Sigmoid colon (tissue), 7 donors: Measurements from ENCODE around the gene TFCP2L1. TPM values are rescaled to one million over a fixed set of nuclear protein-coding genes. Genes with fewer than 3 reads are reported as not detected.

Experiments
- DNase-seq: peaks from one replicate; pipeline ENCODE4 v3.0.0-alpha.2; 2019
- H3K27ac ChIP-seq, 4 donors: fragments of 200-600 bp; sonication (generic); one replicate each; pipeline ENCODE4 v1.5.1; 2016 to 2019; ENCODE audit warnings: mild to moderate bottlenecking in 1 of 4
- H3K27me3 ChIP-seq, 3 donors: fragments of 200-600 bp; sonication (generic); one replicate each; pipeline ENCODE4 v1.5.1; 2019; ENCODE audit warnings: mild to moderate bottlenecking in 1 of 3
- H3K36me3 ChIP-seq, 4 donors: fragments of 200-600 bp; sonication (generic); one replicate each; pipeline ENCODE4 v1.5.1; 2016 to 2019
- H3K4me1 ChIP-seq, 4 donors: fragments of 200-600 bp; sonication (generic); one replicate each; pipeline ENCODE4 v1.5.1; 2017 to 2019
- H3K4me3 ChIP-seq, 4 donors: fragments of 200-600 bp; sonication (generic); one replicate each; pipeline ENCODE4 v1.5.1; 2017 to 2019; ENCODE audit warnings: mild to moderate bottlenecking in 2 of 4, moderate library complexity in 1 of 4
- H3K9me3 ChIP-seq, 4 donors: fragments of 200-600 bp in 3 of 4; sonication (generic) in 3 of 4; one replicate each; pipeline versions ENCODE4 v1.5.1 to v1.6.1; 2013 to 2019
- EP300 ChIP-seq, 4 donors: sonication (generic); formaldehyde crosslinking; IDR thresholded peaks; one replicate each; pipeline ENCODE4 v1.6.1; 2017; ENCODE audit warnings: antibody characterized with exemption in 4 of 4
- POLR2A ChIP-seq, 2 donors: fragments of 450-650 bp; IDR thresholded peaks; one replicate each; pipeline ENCODE4 v1.6.1; 2016; ENCODE audit warnings: antibody characterized with exemption in 2 of 2, mild to moderate bottlenecking in 2 of 2, moderate library complexity in 2 of 2
- POLR2AphosphoS5 ChIP-seq, 4 donors: sonication (generic); formaldehyde crosslinking; IDR thresholded peaks; one replicate each; pipeline ENCODE4 v1.6.1; 2017; ENCODE audit warnings: antibody characterized with exemption in 4 of 4
- WGBS, 2 donors: extraction: QIAGEN DNeasy Blood & Tissue Kit; methylation state at CpG; one replicate each; pipeline ENCODE4 v1.1.7; 2013; 5-methylcytosine and 5-hydroxymethylcytosine counted together
- intact Hi-C: fragments of 100-400 bp; cut with DNase I; formaldehyde crosslinking; loops from one replicate; pipeline ENCODE4 v1.15.1; 2023
- polyA plus RNA-seq, 3 donors: library from polyadenylated mRNA; stranded (reverse); fragments of 200-250 nt; gene quantifications; one replicate each; pipeline ENCODE4 v1.2.3, GENCODE V29; 2013
- total RNA-seq, 4 donors: library from RNA; depleted of rRNA; stranded (reverse); fragments of >200 nt; gene quantifications; one replicate each; pipeline ENCODE4 v1.1.0, GENCODE V29; 2016
- TF ChIP-seq, protein P1 (sequence below), 4 experiments: fragments of 450-650 bp in 3 of 4; fragments of 200-600 bp in 1 of 4; IDR thresholded peaks; one replicate each; pipeline ENCODE4 v1.5.1; 2016 to 2019; ENCODE audit warnings: antibody characterized with exemption in 4 of 4, mild to moderate bottlenecking in 3 of 4, moderate library complexity in 2 of 4
- donor health status: healthy with polysubstance abuse.
- donor health status: Bipolar disorder and iron deficiency.
- donor health status: healthy.

Gene TFCP2L1
- total and polyA plus RNA-seq, 7 donors: 0.14 to 35.5 (median 0.55) TPM

DNA sequence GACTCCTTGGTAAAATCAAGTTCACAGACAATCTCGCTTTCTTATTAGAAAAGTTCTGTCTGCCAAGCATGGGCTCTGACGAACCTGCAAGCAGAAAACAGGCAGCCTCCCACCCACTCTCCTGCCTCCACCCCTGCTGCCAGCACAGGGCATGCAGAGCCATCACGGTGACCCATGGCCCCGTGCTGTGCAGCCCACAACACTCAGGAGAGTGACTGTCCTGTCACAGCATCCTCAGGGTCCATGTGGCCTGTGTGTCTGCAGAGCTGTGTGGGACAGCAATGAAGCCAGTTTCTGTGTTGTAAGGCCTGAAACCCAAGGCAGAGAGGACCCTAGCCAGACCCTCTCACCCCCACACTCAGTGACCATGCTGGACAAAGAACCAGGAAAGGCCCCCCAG is 46.2 kb downstream of the TFCP2L1 start:
- intact Hi-C loops: no loop called here
- WGBS, 2 donors: 89 to 90% methylated on average over 4 of the region's 4 CpGs
- Histone ChIP-seq H3K4me1 (no peaks in the 10 kb centered on the region), H3K27me3 (no peaks in the 10 kb centered on the region), H3K36me3 (no peaks in the 10 kb centered on the region), H3K9me3 (no peaks in the 10 kb centered on the region), H3K4me3 (no peak overlapping the region), H3K27ac (no peak overlapping the region)
- no peak for TF ChIP-seq POLR2A (IDR thresholded peaks at IDR 0.05)
- TF ChIP-seq, protein P1, sequence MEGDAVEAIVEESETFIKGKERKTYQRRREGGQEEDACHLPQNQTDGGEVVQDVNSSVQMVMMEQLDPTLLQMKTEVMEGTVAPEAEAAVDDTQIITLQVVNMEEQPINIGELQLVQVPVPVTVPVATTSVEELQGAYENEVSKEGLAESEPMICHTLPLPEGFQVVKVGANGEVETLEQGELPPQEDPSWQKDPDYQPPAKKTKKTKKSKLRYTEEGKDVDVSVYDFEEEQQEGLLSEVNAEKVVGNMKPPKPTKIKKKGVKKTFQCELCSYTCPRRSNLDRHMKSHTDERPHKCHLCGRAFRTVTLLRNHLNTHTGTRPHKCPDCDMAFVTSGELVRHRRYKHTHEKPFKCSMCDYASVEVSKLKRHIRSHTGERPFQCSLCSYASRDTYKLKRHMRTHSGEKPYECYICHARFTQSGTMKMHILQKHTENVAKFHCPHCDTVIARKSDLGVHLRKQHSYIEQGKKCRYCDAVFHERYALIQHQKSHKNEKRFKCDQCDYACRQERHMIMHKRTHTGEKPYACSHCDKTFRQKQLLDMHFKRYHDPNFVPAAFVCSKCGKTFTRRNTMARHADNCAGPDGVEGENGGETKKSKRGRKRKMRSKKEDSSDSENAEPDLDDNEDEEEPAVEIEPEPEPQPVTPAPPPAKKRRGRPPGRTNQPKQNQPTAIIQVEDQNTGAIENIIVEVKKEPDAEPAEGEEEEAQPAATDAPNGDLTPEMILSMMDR (IDR thresholded peaks at IDR 0.05): no peak
- no peak for TF ChIP-seq POLR2AphosphoS5 (IDR thresholded peaks at IDR 0.05)
- TF ChIP-seq EP300 (IDR thresholded peaks at IDR 0.05): no peak
- DNase-seq: no peak

DNA sequence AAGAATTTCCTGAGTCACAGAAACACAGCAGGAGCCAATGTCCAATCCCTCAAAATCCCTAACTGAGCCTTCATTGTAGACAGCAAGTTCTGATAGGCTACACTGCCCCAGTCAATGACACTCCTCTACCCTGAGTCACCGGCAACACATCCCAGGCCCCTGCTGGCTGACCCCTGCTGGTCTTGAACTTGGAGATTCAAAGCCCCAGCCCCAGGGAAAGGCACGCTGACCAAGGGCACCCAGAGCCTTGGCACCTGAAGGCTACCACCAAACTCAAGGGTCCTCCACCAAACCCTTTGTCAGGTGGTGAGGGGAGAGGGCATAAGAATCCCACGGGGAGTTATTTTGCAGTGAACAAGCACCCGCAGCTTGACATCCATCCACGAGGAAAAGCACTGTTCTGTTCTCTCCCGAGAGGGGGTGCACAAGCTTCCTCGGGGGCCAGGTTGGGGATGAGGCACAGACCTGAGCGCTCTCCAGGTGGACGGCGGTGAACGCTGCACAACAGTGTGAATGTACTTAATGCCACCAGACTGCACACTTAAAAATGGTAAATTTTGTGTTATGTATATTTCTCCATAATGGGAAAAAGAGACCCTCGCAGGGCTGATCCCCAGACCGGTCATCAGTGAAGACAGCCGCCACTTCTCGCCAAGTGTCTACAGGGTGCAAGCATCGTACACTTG is 46.9 kb downstream of the TFCP2L1 start:
- TF ChIP-seq, protein P1 (IDR thresholded peaks at IDR 0.05): no peak
- no peak for TF ChIP-seq POLR2AphosphoS5 (IDR thresholded peaks at IDR 0.05)
- no peak for TF ChIP-seq POLR2A (IDR thresholded peaks at IDR 0.05)
- no peak for TF ChIP-seq EP300 (IDR thresholded peaks at IDR 0.05)
- no peaks in the 10 kb centered on the region for H3K36me3 ChIP-seq
- no peak overlapping the region for H3K27ac ChIP-seq
- H3K27me3 ChIP-seq: no peaks in the 10 kb centered on the region
- no peaks in the 10 kb centered on the region for H3K9me3 ChIP-seq
- DNase-seq: no peak
- intact Hi-C loops: no loop called here
- H3K4me1 ChIP-seq: no peaks in the 10 kb centered on the region
- 94 to 95% methylated on average over 16 of the region's 16 CpGs for WGBS, 2 donors
- no peak overlapping the region for H3K4me3 ChIP-seq

DNA sequence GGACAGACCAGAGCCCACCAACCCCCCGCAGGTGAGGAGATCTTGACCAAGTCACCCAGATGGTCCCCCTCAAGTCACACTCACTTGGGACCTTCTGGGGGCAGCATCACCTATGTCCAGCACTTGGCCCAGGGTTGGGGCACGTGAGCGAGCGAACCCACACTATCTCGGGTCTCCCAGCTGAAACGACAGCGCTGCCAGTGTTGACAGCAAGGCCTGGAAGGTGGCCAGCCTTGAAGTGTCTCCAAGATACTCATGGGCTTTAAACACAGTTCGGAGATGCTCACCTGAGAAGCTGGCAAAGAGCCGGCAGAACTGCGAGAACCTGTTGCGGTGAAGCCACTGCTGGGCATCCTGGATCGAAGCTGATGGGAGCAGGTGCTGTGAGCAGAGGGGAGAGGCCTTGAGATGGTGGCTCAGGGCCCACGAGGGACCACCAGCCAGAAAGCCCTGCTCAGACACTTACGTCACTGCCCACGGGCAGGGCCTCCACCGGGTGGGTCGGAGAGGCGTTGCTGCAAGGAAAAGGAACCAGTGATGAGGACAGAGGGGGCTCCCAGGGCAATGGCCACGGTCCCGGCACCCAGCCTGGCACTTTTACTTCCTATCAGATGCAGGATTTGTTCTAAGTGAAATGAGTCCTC is 47.5 kb downstream of the TFCP2L1 start:
- Histone ChIP-seq H3K9me3 (no peaks in the 10 kb centered on the region), H3K4me1 (no peaks in the 10 kb centered on the region), H3K27me3 (no peaks in the 10 kb centered on the region), H3K4me3 (no peak overlapping the region), H3K27ac (no peak overlapping the region), H3K36me3 (no peaks in the 10 kb centered on the region)
- intact Hi-C loops: no loop called here
- TF ChIP-seq POLR2AphosphoS5 (IDR thresholded peaks at IDR 0.05) (no peak), POLR2A (IDR thresholded peaks at IDR 0.05) (no peak), EP300 (IDR thresholded peaks at IDR 0.05) (no peak)
- TF ChIP-seq, protein P1 (IDR thresholded peaks at IDR 0.05): no peak
- no peak for DNase-seq
- 89% methylated on average over 20 of the region's 20 CpGs for WGBS, 2 donors

DNA sequence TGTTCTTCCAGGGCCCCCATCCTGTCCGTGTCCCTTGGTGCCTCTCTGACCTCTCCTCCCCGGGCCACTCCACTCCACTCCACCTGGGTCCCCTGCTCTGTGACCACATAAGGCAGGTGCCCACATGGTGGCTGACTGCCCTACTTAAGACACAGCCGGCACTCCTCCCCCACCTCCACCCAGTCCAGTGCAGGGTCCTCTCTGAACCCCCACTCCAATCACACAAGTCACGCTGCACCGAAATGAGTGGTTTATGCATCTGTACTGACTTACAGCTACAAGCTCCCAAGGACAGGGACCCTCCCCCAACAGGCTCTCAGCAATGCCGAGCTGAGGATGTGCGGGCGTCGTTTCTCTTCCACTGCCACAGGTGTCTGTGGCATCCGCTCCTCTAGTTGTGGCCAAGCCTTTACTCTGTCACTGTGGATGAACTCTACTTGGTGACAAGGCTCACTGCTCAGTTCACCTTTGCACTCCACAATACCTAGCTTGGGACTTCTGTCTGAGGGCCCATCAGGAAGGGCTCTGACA is 48.3 kb downstream of the TFCP2L1 start:
- 93 to 95% methylated on average over 10 of the region's 10 CpGs for WGBS, 2 donors
- Histone ChIP-seq H3K27me3 (no peaks in the 10 kb centered on the region), H3K27ac (no peak overlapping the region), H3K9me3 (no peaks in the 10 kb centered on the region), H3K36me3 (no peaks in the 10 kb centered on the region), H3K4me3 (no peak overlapping the region), H3K4me1 (no peaks in the 10 kb centered on the region)
- DNase-seq: no peak
- intact Hi-C loops: no loop called here
- TF ChIP-seq POLR2A (IDR thresholded peaks at IDR 0.05): no peak
- TF ChIP-seq, protein P1 (IDR thresholded peaks at IDR 0.05): no peak
- TF ChIP-seq EP300 (IDR thresholded peaks at IDR 0.05): no peak
- TF ChIP-seq POLR2AphosphoS5 (IDR thresholded peaks at IDR 0.05): no peak
